ENCODE results near the gene ACVRL1. TPM values are rescaled to one million over a fixed set of nuclear protein-coding genes. Genes with fewer than 3 reads are reported as not detected.
"Not testable (repeated sequence)": the region's sequence is repeated elsewhere in the genome, so short reads cannot be mapped to it uniquely, and the experiment has no call there.

The ACVRL1 gene
- total RNA-seq, 2 experiments from 2014 or later: not detected

DNA sequence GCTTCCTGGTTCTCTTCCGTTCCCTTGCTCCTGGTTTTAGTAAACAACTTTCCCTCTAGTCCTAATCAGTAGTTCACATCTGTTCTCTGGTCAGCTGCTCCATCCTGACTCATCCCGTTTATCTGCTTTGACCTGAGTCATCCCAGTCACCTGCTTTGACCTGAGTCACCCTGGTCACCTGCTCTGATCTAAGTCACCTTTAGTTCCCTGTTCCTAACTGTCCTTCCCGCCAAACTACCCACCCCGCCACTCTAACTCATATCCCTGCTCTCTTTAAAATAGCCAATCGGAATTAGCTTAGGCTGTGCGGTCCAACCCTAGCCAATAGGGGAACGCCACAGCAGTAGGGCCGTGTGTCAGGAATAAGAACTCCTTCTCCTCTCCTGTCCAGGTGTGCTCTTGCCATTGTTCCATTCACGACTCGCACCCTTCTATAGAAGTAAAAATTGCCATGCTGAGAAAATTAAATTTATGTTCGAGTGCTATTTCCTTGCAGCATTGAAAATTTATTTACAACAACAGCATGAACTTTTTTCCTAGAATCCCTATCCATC, 22.6 kb upstream of the ACVRL1 start:
- ATAC-seq: no peak

GRCh38 chr12:51885294-51886020, 21.8 kb upstream of the ACVRL1 start:
- CTCF ChIA-PET: interaction anchor here (0.6 to 2.9 kb wide), 9 partner anchors 11 to 985 kb away, joined by 3 to 16 read pairs (median 5); no protein-coding TSS in a partner anchor
- peaks cover 11% of the 10 kb centered on the region for H3K4me1 Mint-ChIP-seq
- H3K27ac Mint-ChIP-seq: peak overlapping the region; percentile 82
- ATAC-seq; H3K9me3 Mint-ChIP-seq (ENCODE audit: low read depth); DNase-seq; H3K27me3 Mint-ChIP-seq; H3K36me3 Mint-ChIP-seq; H3K4me3 Mint-ChIP-seq: not testable (repeated sequence)

More for the DNA sequence above, 22.6 kb upstream of the ACVRL1 start:
- H3K9me3 Mint-ChIP-seq (ENCODE audit: low read depth): no peaks in the 10 kb centered on the region
- H3K27ac Mint-ChIP-seq: no peak overlapping the region
- H3K27me3 Mint-ChIP-seq: no peaks in the 10 kb centered on the region
- CTCF ChIA-PET: interaction anchor here (1.7 to 2.9 kb wide), 2 partner anchors 10 to 12 kb away, joined by 4 to 16 read pairs; no protein-coding TSS in a partner anchor
- peaks cover 11% of the 10 kb centered on the region for H3K4me1 Mint-ChIP-seq
- DNase-seq: no peak
- peaks cover 2% of the 10 kb centered on the region for H3K36me3 Mint-ChIP-seq
- no peak overlapping the region for H3K4me3 Mint-ChIP-seq

DNA sequence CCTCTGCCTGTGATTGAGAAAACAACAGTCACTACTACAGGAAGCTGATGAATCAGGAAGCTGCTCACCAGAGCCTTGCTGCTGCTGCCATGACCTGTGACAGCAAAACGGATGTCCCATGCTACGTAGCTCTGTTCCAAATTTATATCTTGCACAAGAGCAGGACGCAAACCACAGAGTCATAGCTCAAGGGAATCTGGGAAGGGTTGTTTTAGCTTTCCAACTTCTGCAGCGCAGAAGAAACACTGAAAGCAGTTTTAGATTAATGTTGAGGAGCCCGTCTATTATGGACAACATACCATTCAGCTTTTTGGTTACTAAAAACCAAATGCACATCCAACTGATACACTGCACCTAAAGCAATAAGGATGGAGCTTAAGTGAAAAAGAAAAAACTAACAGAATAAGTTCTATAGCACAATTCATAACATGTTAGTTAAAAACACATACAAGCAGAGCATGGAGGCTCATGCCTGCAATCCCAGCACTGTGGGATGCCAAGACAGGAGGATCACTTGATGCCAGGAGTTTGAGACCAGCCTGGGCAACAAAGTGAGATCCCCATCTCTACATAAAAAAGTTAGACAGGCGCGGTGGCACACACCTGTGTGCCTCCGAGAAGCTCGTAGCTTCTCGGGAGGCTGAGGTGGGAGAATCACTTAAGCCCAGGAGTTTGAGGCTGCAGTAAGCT, 21.1 kb upstream of the ACVRL1 start:
- CTCF ChIA-PET: interaction anchor here (0.6 to 2.9 kb wide), 10 partner anchors 11 to 984 kb away, joined by 3 to 16 read pairs (median 4); no protein-coding TSS in a partner anchor
- DNase-seq (peak; percentile 74), ATAC-seq (peak; percentile 97)
- Mint-ChIP-seq H3K4me3 (no peak overlapping the region), H3K9me3 (ENCODE audit: low read depth) (no peaks in the 10 kb centered on the region), H3K27ac (peak overlapping the region; percentile 82), H3K27me3 (no peaks in the 10 kb centered on the region), H3K36me3 (peaks cover 2% of the 10 kb centered on the region), H3K4me1 (peaks cover 11% of the 10 kb centered on the region)

DNA sequence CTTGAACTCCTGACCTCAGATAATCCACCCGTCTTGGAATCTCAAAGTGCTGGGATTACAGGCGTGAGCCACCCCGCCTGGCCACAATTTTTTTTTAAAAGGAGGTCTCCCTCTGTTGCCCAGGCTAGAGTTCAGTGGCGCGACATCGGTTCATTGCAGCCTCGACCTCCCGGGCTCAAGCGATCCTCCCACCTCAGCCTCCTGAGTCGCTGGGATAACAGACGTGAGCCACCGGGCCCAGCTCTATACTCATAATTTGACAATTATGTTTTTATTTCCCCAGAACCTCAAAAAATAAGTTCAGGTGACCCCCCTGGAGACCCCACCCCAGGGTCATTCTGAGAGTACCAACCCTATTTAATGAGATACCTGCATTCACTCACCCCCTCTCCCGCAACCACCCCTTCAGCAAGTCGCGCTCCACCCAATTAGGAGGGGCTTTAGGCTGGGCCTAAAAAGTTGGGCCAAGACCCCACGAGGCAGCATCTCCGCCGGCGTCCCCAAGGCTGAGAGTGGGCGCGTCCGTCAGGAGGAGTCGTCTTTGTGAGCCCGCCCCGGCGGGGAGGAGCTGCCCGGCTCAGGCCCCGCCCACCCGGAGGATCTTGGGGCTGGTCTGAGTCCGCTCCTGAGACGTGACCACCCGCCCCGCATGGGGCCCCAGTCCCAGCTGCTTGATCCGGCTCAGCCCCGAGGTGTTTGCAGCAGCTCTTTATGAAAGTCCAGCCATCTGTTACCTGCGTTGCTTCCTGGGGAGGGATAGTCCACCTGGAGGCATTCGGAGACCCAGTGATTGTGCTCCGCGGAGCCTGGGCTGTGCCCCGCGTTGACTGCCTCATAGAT, 19.6 kb upstream of the ACVRL1 start, which contains the start of gene ANKRD33:
Gene ANKRD33 (plus strand): TSS at position 628 of the 840 bp plus-strand sequence. CDS start 84 bp downstream, at position 712.
- Mint-ChIP-seq H3K27ac (no peak within 1 kb of the TSS), H3K36me3 (peaks cover 2% of the 10 kb centered on the region), H3K4me3 (no peak within 1 kb of the TSS), H3K4me1 (peaks cover 11% of the 10 kb centered on the region), H3K27me3 (peaks cover 1% of the 10 kb centered on the region), H3K9me3 (ENCODE audit: low read depth) (no peaks in the 10 kb centered on the region)
- CTCF ChIA-PET: interaction anchor here (0.7 to 2.1 kb wide), 5 partner anchors 12 to 466 kb away, joined by 3 to 6 read pairs (median 3); no protein-coding TSS in a partner anchor
- DNase-seq: no peak
- ATAC-seq: no peak

- Mint-ChIP-seq H3K4me1 (peaks cover 11% of the 10 kb centered on the region), H3K27me3 (peaks cover 7% of the 10 kb centered on the region), H3K9me3 (ENCODE audit: low read depth) (no peaks in the 10 kb centered on the region), H3K36me3 (peaks cover 2% of the 10 kb centered on the region), H3K27ac (no peak overlapping the region), H3K4me3 (no peak overlapping the region)
- no peak for DNase-seq
- ATAC-seq: no peak
- CTCF ChIA-PET: interaction anchor here (0.7 to 2.5 kb wide), 6 partner anchors 13 to 137 kb away, joined by 3 to 6 read pairs (median 4); no protein-coding TSS in a partner anchor
Measured at GRCh38 chr12:51888316-51889215, 18.7 kb upstream of the ACVRL1 start.

DNA sequence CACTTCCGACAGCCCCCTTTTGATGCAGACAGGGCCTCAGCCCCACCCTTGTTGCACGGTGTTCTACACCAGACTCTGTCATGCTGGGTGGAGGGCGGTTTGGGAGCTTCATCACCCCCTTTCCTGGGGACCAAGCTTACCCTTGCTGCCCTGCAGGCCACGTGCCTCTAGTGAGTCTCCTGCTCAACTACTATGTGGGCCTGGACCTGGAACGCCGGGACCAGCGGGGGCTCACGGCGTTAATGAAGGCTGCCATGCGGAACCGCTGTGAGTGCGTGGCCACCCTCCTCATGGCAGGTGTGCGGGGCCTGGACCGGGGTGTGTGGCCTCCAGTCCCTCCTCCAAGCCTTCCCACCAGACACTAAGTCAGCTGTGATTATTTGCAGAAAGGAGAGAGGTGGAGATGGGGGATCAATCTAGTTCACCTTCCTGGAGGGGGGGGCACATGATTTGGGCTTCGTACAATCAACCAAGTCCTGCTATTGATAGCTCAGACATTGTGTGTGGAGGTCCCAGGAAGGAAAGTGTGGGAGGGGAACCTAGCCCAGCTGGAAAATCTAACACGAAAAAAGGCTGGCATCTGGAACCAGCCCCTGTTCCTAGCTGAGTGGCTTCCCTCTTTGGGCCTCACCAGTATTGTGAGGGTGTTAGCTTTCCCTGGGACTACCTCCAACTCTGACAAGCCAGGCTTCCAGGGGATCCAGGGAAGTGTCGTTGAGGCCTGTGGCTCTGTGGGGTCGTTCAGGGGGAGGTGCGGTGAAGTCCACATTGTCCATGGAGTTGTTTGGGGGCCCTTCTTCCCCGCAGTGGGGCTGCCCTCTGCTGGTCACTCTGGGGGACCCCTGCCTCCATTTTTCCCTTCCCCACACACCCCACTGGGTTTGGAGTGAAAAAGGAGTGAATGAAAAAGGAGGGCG, 17.8 kb upstream of the ACVRL1 start:
- ATAC-seq (no peak), DNase-seq (no peak)
- Mint-ChIP-seq H3K36me3 (peaks cover 2% of the 10 kb centered on the region), H3K9me3 (ENCODE audit: low read depth) (no peaks in the 10 kb centered on the region), H3K27ac (no peak overlapping the region), H3K4me1 (peaks cover 11% of the 10 kb centered on the region), H3K27me3 (peaks cover 7% of the 10 kb centered on the region), H3K4me3 (no peak overlapping the region)
- CTCF ChIA-PET: interaction anchor here (1.0 to 2.5 kb wide), 4 partner anchors 14 to 136 kb away, joined by 3 to 6 read pairs (median 5); no protein-coding TSS in a partner anchor

GRCh38 chr12:51890133-51890464, 17.2 kb upstream of the ACVRL1 start:
- DNase-seq: no peak
- ATAC-seq: no peak
- peaks cover 11% of the 10 kb centered on the region for H3K4me1 Mint-ChIP-seq
- no peaks in the 10 kb centered on the region for H3K9me3 Mint-ChIP-seq (ENCODE audit: low read depth)
- CTCF ChIA-PET: interaction anchor here (1.0 to 2.5 kb wide), 4 partner anchors 15 to 136 kb away, joined by 3 to 6 read pairs (median 5); no protein-coding TSS in a partner anchor
- H3K4me3 Mint-ChIP-seq: no peak overlapping the region
- peaks cover 2% of the 10 kb centered on the region for H3K36me3 Mint-ChIP-seq
- H3K27me3 Mint-ChIP-seq: peaks cover 7% of the 10 kb centered on the region
- no peak overlapping the region for H3K27ac Mint-ChIP-seq

DNA sequence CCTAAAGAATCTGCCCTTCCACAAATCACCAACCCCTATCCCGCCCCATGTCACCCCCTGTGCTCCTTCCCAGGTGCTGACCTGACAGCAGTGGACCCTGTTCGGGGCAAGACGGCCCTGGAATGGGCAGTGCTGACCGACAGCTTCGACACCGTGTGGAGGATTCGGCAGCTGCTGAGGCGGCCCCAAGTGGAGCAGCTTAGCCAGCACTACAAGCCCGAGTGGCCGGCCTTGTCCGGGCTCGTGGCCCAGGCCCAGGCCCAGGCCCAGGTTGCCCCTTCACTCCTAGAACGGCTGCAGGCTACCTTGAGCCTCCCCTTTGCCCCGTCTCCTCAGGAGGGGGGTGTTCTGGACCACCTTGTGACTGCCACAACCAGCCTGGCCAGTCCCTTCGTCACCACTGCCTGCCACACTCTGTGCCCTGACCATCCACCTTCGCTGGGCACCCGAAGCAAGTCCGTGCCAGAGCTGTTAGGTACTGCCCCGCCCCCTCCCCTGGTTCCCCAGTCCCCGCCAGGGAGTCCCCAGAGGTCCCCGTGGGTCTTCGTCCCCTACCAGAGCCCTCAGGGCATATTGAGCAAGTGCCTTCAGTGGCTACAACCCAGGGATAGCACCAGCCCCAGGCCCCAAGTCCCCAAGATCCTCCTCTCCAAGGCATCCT, 16.7 kb upstream of the ACVRL1 start:
- peaks cover 7% of the 10 kb centered on the region for H3K27me3 Mint-ChIP-seq
- no peak overlapping the region for H3K4me3 Mint-ChIP-seq
- H3K4me1 Mint-ChIP-seq: peaks cover 9% of the 10 kb centered on the region
- CTCF ChIA-PET: interaction anchor here (1.0 to 2.5 kb wide), 4 partner anchors 32 to 132 kb away, joined by 3 to 6 read pairs (median 4); no protein-coding TSS in a partner anchor
- no peaks in the 10 kb centered on the region for H3K9me3 Mint-ChIP-seq (ENCODE audit: low read depth)
- DNase-seq (no peak), ATAC-seq (no peak)
- no peaks in the 10 kb centered on the region for H3K36me3 Mint-ChIP-seq
- no peak overlapping the region for H3K27ac Mint-ChIP-seq

- DNase-seq (no peak), ATAC-seq (no peak)
- Mint-ChIP-seq H3K36me3 (no peaks in the 10 kb centered on the region), H3K4me1 (peaks cover 1% of the 10 kb centered on the region), H3K27ac (no peak overlapping the region), H3K9me3 (ENCODE audit: low read depth) (no peaks in the 10 kb centered on the region), H3K4me3 (no peak overlapping the region), H3K27me3 (peaks cover 7% of the 10 kb centered on the region)
- CTCF ChIA-PET: interaction anchor here (1.3 to 1.7 kb wide), 3 partner anchors 66 to 133 kb away, joined by 3 to 5 read pairs (median 4); no protein-coding TSS in a partner anchor
Measured at GRCh38 chr12:51891843-51892242, 15.5 kb upstream of the ACVRL1 start.

DNA sequence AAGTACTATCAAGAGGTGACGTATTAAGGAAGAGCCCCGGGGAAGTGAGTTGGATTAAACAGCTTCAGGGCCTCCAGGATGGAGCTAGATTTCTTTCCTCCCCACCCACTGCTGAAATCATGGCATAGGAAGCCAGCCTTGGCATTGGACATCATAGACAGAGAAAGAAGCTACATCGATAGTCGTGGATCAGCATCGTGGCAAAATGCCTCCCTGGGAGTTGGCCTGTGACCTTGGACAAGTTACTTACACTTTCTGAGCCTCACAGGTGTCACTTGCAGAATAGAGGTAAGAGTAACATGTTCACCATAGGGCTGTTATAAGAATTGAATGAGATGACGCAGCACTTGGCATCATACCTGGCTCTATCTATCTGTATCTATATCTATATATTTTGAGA, 13.5 kb upstream of the ACVRL1 start:
- Mint-ChIP-seq H3K27ac (no peak overlapping the region), H3K9me3 (ENCODE audit: low read depth) (no peaks in the 10 kb centered on the region), H3K4me1 (no peaks in the 10 kb centered on the region), H3K36me3 (no peaks in the 10 kb centered on the region), H3K4me3 (no peak overlapping the region), H3K27me3 (peaks cover 7% of the 10 kb centered on the region)
- no peak for ATAC-seq
- CTCF ChIA-PET: interaction anchor here (0.9 to 1.7 kb wide), 4 partner anchors 33 to 131 kb away, joined by 3 to 4 read pairs (median 3); no protein-coding TSS in a partner anchor
- DNase-seq: no peak

All from activated CD8-positive, alpha-beta memory T cell treated with anti-CD3 and anti-CD28 coated beads, Interleukin-2, amount 10 ng/mL, durations not matched to agents 7 days and 5 days (primary cell).